HG03108 (cell line): Measurements from ENCODE around the gene CLTB.
A peak's percentile ranks its signal among the peaks of the same experiment; 100 is the strongest.

Source experiments
- ATAC-seq: cut with Tn5 transposase; IDR thresholded peaks from one replicate; pipeline ENCODE4 v1.9.1; 2021; ENCODE audit warnings: moderate library complexity; ENCODE audit not compliant: unreplicated experiment

CLTB gene

DNA sequence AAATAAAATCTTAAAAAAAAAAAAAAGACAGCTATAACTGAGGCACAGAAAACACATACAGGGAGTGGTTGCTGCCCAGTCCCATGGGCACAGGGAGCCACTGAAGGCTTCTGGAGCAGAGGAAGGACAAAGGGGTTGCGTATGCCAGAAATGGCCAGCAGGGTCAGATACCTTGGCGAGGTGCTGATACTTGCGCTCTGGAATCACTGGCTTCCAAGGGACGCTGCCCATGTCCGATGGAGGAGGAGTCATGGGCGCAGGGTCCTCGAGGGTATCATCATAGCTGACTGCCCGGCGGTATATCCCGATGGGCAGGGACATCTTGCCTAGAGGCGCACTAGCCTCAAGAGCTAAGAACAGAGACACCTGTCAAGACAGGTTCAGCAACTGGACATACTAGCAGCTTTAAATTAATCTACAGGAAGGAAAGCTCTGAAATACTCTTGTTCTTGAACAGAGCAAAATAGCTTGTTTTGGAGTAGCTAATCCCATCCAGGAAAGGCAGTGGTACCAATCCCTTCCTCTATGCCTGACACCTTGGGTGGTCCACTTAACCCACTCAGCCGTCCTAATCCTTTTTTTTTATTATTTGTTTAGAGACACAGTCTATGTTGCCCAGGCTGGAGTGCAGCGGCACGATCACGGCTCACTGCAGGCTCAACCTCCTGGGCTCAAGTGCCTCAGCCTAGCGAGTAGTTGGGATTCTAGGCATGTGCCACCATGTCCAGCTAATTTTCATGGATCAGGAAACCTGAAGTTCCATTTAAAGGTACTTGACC lies 60.8 kb downstream of the CLTB start:
- ATAC-seq: no peak

DNA sequence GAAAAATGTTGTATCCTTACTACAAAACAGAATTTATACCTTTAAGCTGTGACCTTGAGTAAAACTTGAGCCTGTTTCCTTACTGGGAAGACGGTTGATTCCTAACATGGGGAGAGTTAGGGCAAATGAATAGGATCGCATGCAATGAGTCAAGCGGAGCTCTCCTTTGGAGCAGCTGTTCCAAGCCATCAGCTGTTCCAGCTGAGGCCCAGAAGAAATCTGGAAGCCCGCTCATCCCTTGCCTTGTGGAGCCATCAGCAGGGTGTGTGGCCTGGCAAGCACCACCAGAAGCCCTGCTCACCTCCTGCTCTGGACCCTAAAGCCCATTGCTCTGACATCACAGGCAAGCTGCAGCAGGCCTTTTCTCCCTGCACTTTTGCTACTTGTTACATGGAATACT lies 62.8 kb downstream of the CLTB start:
- ATAC-seq: no peak

DNA sequence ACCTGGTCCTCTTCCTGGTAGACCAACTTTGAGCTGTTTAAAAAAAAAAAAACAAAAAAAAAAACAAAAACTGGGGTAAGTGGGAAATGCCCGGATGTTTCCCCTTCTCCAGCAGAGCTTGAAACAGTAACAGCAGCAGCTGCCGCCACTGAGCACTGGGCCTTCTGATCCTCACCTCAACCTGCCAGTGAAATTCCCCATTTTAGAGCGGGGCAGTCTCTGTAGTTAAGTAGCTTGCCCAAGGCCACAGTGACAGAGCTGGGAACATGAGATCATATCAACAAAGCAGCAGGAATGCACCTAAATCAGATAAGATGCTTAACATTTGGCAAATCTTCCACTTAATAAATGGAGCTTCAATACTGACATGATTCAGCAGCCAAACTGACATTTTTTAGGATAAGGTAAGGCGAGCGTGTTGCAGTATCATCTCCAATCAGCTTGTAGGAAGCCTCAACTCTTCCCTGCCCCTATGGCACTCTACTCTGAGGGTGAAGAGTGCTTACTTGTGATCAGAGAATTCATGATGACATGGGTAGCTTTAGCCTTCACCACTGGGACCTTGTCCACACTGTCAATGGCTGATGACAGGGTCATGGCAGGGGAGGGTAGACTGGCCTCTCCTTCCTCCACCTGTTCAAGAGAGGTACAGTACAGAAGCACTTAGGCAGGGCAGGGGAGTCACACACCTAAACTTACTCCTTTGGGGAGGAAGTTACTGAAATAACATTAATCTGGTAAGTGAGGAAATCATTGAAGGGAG lies 64.0 kb downstream of the CLTB start:
- peak; percentile 44 for ATAC-seq

DNA sequence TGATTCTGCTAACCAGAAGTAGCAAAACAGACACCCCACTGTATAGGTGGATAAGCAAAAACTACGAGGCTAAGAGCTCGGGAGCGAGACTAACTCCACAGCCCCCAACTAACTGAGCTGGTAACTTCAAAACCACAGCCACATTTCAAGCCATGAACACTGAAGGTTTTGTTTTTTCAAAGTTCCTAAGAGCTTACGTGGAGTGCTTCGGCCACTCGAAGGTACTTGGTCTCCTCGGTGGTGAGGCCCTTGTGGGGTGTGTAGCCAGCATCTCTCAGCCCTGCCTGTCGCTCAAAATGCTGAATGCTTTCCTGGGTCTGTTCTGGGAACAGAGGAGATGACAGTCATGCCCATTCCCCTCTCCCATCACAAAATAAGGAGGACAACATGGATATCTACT lies 65.9 kb downstream of the CLTB start:
- ATAC-seq: no peak

DNA sequence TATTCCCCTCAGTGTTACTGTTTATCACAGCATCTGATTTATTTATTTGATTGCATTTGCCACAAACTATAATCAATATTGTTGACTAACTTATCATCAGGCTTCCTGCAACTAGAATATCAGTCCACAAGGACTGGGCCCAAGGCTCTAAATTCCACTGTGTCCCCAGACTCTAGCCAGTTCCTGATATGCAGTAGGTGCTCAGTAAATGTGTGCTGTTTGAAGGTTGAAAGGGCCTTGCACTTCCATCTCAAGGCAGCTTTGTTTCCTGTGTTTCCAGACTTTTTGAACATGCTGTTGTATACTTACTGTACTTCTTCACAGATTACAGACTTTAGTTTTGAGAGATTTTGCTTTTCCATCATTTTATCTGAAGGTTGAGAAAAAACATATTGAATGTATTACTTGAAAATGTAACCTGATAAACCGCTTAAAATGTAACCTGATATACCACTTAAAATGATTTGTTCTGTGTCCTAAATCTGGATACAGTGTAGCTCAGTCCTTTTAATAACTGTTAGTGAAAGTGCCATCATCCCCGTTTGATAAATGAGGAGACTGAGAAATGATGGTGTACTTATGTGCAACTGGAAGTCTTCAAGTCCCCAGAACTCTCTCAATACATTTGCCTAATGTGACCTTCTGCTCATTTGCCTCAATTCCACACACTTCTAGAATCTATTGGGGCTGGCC lies 73.4 kb downstream of the CLTB start:
- no peak for ATAC-seq
